K562 (cell line): ENCODE measurements around the gene SLC2A13. TPM values are rescaled to one million over a fixed set of nuclear protein-coding genes. Genes with fewer than 3 reads are reported as not detected.

Source experiments
- polyA plus RNA-seq, 8 experiments: library from polyadenylated mRNA; depleted of rRNA in 4 of 8; stranded (reverse) in 5 of 8; unstranded in 3 of 8; fragments of >200 nt; fragmentation: Nextera tagmentation in 2 of 8; fragmentation: Illumina TruSeq in 1 of 8; extraction: Ambion mirVana in 2 of 8; extraction: Trizol in 1 of 8; gene quantifications; 2 replicates each; pipeline versions ENCODE4 v1.2.1 to v1.2.3, GENCODE V29; 2011 to 2014; ENCODE audit warnings: inconsistent platforms in 1 of 8, missing spikeins in 1 of 8
- small RNA-seq: library from RNA; depleted of rRNA; stranded (forward); fragments of <200 nt; gene quantifications from one replicate; pipeline ENCODE3, GENCODE V24; 2014
- total RNA-seq, 7 experiments: library from RNA; depleted of rRNA in 6 of 7; stranded (reverse); fragments of >200 nt in 6 of 7; fragmentation: Illumina TruSeq in 2 of 7; extraction: Trizol in 2 of 7; gene quantifications; 2 replicates each; pipeline versions ENCODE4 v1.2.1 to v1.2.3, GENCODE V29; 2011 to 2021; ENCODE audit warnings: low replicate concordance in 1 of 7

Gene SLC2A13
- total and polyA plus RNA-seq, 9 of the 15 experiments (the other 6 are each of a cell fraction or from before 2014, with no cell fraction given), result 1.7 to 12.4 (median 9.0) TPM

Small RNAs within 50 kb of the gene (small RNA-seq; reads per million reads assigned to genes)
- gene RF00414, result not detected

Other genes starting within 250 kb of the SLC2A13 start
- gene LRRK2, start 118.9 kb upstream of the SLC2A13 start, total RNA-seq (2014; rRNA removed), result 0.08 and 0.32 TPM in 2 replicates
- 0.19 and 0.25 TPM in 2 replicates for gene LRRK2, start 118.9 kb upstream of the SLC2A13 start, total RNA-seq (2014; rRNA removed; fragmentation: Illumina TruSeq; extraction: Trizol)
- gene LRRK2, start 118.9 kb upstream of the SLC2A13 start, total RNA-seq (2015; rRNA removed; fragmentation: Illumina TruSeq; extraction: Trizol), result 0.15 and 0.40 TPM in 2 replicates
- 0.58 and 0.89 TPM in 2 replicates for gene LRRK2, start 118.9 kb upstream of the SLC2A13 start, total RNA-seq (2021)
- gene LRRK2, start 118.9 kb upstream of the SLC2A13 start, polyA plus RNA-seq (2011; rRNA removed), result 0.03 and 0.45 TPM in 2 replicates
- gene LRRK2, start 118.9 kb upstream of the SLC2A13 start, polyA plus RNA-seq (2014; fragmentation: Illumina TruSeq; extraction: Trizol), result 0.11 and 0.31 TPM in 2 replicates
- gene LRRK2, start 118.9 kb upstream of the SLC2A13 start, polyA plus RNA-seq (2014; fragmentation: Nextera tagmentation; extraction: Ambion mirVana), result under 1 TPM; 0.03 to 0.13 TPM
- gene LRRK2, start 118.9 kb upstream of the SLC2A13 start, polyA plus RNA-seq (2014; rRNA removed), result 0.08 and 0.15 TPM in 2 replicates